NAMALWA (cell line): ENCODE results near the gene CDKN3.

ENCODE experiments used
- DNase-seq: peaks from one replicate; pipeline ENCODE4 v3.0.0-alpha.2; 2015; ENCODE audit warnings: low spot score

Gene CDKN3

GRCh38 chr14:54396493-54397335 lies at the start of gene CDKN3:
Gene CDKN3, plus strand, starts transcription at chr14:54397007. Its CDS starts 62 bp downstream, at chr14:54397069.
- peak; percentile 96 for DNase-seq

GRCh38 chr14:54347044-54347443 lies 49.8 kb upstream of the CDKN3 start:
- no peak for DNase-seq

- DNase-seq = peak; percentile 56
These were observed 48.7 kb upstream of the CDKN3 start for GRCh38 chr14:54348001-54348611.

- DNase-seq = no peak
These were observed 47.7 kb upstream of the CDKN3 start for GRCh38 chr14:54348923-54349620.

- DNase-seq = no peak
These were observed 47.1 kb upstream of the CDKN3 start for GRCh38 chr14:54349713-54350112.

GRCh38 chr14:54350203-54350602 lies 46.6 kb upstream of the CDKN3 start:
- DNase-seq = no peak

- no peak for DNase-seq
These were observed 43.5 kb upstream of the CDKN3 start for GRCh38 chr14:54353266-54353665.

GRCh38 chr14:54353694-54354093 lies 43.1 kb upstream of the CDKN3 start:
- no peak for DNase-seq

- no peak for DNase-seq
These were observed 42.7 kb upstream of the CDKN3 start for GRCh38 chr14:54354096-54354495.

- DNase-seq = no peak
These were observed 41.7 kb upstream of the CDKN3 start for GRCh38 chr14:54354968-54355641.

GRCh38 chr14:54355698-54356097 lies 41.1 kb upstream of the CDKN3 start:
- DNase-seq = no peak

GRCh38 chr14:54356172-54356571 lies 40.6 kb upstream of the CDKN3 start:
- no peak for DNase-seq

GRCh38 chr14:54360667-54361066 lies 36.1 kb upstream of the CDKN3 start:
- DNase-seq = no peak

GRCh38 chr14:54362089-54362504 lies 34.7 kb upstream of the CDKN3 start:
- no peak for DNase-seq

- no peak for DNase-seq
These were observed 33.9 kb upstream of the CDKN3 start for GRCh38 chr14:54362759-54363437.

GRCh38 chr14:54364555-54365415 lies 32.0 kb upstream of the CDKN3 start:
- no peak for DNase-seq

- peak; percentile 67 for DNase-seq
These were observed 29.8 kb upstream of the CDKN3 start for GRCh38 chr14:54366736-54367735.

- DNase-seq = no peak
These were observed 28.5 kb upstream of the CDKN3 start for GRCh38 chr14:54368291-54368690.

- DNase-seq = no peak
These were observed 27.5 kb upstream of the CDKN3 start for GRCh38 chr14:54369343-54369742.
